Neural cell (in vitro differentiated cells): ENCODE results near the gene POU5F2.

ENCODE experiments used
- CTCF ChIP-seq: fragments of 450-650 bp; IDR thresholded peaks from 2 replicates; pipeline ENCODE4 v1.5.1; 2014; ENCODE audit warnings: antibody characterized with exemption, mild to moderate bottlenecking, moderate library complexity; ENCODE audit not compliant: poor library complexity, severe bottlenecking
- EP300 ChIP-seq: fragments of 450-650 bp; conservative IDR thresholded peaks from 2 replicates; pipeline ENCODE4 v1.6.1; 2014; ENCODE audit warnings: antibody characterized with exemption, mild to moderate bottlenecking, moderate library complexity; ENCODE audit not compliant: poor library complexity, severe bottlenecking
- EZH2 ChIP-seq: fragments of 200-600, 300-800 bp; shearing (Covaris generic), sonication (generic); IDR thresholded peaks from 2 replicates; pipeline ENCODE4 v1.6.1; 2014; ENCODE audit warnings: antibody characterized with exemption, low read length, borderline replicate concordance, mild to moderate bottlenecking; ENCODE audit not compliant: insufficient read depth, poor library complexity, severe bottlenecking
- POLR2AphosphoS5 ChIP-seq: IDR thresholded peaks from 2 replicates; pipeline ENCODE4 v1.6.1; 2012
- RAD21 ChIP-seq: fragments of 450-650 bp; conservative IDR thresholded peaks from 2 replicates; pipeline ENCODE4 v1.6.1; 2014; ENCODE audit warnings: antibody characterized with exemption, mild to moderate bottlenecking, moderate library complexity
- TF ChIP-seq, protein P1 (sequence below): IDR thresholded peaks from 2 replicates; pipeline ENCODE4 v1.6.1; 2012; ENCODE audit warnings: borderline replicate concordance

- no peak for TF ChIP-seq CTCF
- no peak for TF ChIP-seq EZH2
- TF ChIP-seq EP300, result no peak
- TF ChIP-seq POLR2AphosphoS5, result no peak
- TF ChIP-seq, protein P1, sequence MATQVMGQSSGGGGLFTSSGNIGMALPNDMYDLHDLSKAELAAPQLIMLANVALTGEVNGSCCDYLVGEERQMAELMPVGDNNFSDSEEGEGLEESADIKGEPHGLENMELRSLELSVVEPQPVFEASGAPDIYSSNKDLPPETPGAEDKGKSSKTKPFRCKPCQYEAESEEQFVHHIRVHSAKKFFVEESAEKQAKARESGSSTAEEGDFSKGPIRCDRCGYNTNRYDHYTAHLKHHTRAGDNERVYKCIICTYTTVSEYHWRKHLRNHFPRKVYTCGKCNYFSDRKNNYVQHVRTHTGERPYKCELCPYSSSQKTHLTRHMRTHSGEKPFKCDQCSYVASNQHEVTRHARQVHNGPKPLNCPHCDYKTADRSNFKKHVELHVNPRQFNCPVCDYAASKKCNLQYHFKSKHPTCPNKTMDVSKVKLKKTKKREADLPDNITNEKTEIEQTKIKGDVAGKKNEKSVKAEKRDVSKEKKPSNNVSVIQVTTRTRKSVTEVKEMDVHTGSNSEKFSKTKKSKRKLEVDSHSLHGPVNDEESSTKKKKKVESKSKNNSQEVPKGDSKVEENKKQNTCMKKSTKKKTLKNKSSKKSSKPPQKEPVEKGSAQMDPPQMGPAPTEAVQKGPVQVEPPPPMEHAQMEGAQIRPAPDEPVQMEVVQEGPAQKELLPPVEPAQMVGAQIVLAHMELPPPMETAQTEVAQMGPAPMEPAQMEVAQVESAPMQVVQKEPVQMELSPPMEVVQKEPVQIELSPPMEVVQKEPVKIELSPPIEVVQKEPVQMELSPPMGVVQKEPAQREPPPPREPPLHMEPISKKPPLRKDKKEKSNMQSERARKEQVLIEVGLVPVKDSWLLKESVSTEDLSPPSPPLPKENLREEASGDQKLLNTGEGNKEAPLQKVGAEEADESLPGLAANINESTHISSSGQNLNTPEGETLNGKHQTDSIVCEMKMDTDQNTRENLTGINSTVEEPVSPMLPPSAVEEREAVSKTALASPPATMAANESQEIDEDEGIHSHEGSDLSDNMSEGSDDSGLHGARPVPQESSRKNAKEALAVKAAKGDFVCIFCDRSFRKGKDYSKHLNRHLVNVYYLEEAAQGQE, result no peak
- no peak for TF ChIP-seq RAD21
Observed at GRCh38 chr5:93726595-93726994, 14.8 kb downstream of the POU5F2 start.
